RCC 7860 (cell line): ENCODE results near the gene LIME1.
A peak's percentile ranks its signal among the peaks of the same experiment; 100 is the strongest.

Experiments
- DNase-seq: peaks from one replicate; pipeline ENCODE4 v3.0.0-alpha.2; 2015; ENCODE audit warnings: low spot score
- FAIRE-seq: peaks from 2 replicates; lab custom pipeline; 2012; peaks lifted over from hg19 to GRCh38; lab: Jason Lieb, UNC

The LIME1 gene

DNA sequence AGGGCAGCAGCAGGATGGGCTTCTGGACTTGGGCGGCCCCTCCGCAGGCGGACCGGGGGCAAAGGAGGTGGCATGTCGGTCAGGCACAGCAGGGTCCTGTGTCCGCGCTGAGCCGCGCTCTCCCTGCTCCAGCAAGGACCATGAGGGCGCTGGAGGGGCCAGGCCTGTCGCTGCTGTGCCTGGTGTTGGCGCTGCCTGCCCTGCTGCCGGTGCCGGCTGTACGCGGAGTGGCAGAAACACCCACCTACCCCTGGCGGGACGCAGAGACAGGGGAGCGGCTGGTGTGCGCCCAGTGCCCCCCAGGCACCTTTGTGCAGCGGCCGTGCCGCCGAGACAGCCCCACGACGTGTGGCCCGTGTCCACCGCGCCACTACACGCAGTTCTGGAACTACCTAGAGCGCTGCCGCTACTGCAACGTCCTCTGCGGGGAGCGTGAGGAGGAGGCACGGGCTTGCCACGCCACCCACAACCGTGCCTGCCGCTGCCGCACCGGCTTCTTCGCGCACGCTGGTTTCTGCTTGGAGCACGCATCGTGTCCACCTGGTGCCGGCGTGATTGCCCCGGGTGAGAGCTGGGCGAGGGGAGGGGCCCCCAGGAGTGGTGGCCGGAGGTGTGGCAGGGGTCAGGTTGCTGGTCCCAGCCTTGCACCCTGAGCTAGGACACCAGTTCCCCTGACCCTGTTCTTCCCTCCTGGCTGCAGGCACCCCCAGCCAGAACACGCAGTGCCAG, 39.7 kb upstream of the LIME1 start, which contains the start of gene TNFRSF6B:
TSS of gene TNFRSF6B (plus strand) at position 25 of the 729 bp plus-strand sequence. CDS start at position 141, 116 bp downstream.
- FAIRE-seq (no peak), DNase-seq (no peak)

DNA sequence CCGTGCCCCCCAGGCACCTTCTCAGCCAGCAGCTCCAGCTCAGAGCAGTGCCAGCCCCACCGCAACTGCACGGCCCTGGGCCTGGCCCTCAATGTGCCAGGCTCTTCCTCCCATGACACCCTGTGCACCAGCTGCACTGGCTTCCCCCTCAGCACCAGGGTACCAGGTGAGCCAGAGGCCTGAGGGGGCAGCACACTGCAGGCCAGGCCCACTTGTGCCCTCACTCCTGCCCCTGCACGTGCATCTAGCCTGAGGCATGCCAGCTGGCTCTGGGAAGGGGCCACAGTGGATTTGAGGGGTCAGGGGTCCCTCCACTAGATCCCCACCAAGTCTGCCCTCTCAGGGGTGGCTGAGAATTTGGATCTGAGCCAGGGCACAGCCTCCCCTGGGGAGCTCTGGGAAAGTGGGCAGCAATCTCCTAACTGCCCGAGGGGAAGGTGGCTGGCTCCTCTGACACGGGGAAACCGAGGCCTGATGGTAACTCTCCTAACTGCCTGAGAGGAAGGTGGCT, 39.1 kb upstream of the LIME1 start:
- FAIRE-seq = no peak
- no peak for DNase-seq

DNA sequence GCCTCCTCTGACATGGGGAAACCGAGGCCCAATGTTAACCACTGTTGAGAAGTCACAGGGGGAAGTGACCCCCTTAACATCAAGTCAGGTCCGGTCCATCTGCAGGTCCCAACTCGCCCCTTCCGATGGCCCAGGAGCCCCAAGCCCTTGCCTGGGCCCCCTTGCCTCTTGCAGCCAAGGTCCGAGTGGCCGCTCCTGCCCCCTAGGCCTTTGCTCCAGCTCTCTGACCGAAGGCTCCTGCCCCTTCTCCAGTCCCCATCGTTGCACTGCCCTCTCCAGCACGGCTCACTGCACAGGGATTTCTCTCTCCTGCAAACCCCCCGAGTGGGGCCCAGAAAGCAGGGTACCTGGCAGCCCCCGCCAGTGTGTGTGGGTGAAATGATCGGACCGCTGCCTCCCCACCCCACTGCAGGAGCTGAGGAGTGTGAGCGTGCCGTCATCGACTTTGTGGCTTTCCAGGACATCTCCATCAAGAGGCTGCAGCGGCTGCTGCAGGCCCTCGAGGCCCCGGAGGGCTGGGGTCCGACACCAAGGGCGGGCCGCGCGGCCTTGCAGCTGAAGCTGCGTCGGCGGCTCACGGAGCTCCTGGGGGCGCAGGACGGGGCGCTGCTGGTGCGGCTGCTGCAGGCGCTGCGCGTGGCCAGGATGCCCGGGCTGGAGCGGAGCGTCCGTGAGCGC, 38.5 kb upstream of the LIME1 start:
- FAIRE-seq (no peak), DNase-seq (no peak)

DNA sequence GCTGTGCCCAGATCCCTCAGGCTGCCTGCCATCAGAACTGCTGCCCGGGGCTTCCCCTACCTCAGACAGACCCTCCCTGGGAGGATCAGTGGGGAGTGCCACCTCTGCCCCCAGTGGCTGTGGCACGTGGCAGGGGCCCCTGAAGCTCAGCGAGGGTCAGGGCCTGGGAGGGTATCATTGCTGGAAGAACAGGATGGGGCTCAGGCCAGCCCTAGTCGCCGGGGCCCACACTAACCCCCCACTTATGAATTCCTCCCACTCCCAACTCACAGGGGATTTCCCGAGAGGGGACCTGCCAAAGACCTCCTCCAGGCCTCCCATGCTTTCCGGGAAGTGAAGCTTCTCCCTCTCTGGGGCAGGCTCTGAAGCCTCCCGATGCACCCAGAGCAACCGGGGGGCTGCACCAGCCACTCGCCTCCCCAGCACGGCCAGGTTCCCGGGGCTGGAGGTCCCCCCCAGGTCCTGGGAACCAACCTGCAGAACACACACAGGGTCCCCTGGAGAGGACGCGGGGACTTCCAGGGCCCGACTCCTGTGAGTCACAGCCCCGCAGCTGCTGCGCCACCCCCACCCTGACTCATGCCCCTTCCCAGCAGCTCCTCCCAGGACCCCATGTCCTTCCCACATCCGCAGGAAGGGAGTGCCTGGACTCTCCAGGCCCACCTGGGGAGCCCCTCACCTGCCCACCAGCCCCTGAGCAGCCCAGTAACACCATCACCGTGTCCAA, 37.6 kb upstream of the LIME1 start:
- FAIRE-seq = peak; percentile 80

DNA sequence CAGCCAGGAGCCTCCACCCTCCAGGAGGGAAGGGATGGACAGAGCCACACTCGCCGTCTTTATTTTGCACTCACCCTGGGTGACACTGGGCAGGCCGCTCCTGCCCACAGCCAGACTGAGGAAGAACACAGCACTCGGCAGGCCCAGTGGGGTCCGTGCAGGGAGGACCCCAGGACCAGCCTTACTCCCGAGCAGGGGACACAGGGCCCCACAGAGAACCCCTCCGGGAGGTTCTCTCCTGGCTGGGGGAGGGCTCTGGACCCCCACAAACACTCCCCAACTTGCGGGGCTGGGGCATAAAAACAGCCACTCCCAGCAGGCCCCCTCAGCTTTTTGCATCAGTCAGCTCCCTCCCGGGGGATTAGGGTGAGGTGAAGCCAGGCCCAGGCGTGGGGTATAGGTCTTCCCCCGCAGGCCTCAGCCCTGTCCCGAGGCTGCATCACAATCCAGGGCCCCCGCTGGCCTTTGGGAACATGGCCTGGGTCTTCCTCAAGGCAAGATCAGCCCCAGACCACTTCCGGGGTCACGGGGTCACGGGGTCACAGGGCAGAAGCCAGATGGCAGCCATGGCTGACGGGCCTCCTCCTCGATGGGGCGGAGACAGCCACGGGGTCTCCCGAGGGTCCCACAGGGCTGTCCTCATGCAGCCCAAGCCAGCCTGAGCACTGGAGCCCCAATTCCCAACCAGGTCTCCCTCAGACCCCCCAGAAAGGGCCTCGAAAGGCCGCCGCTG, 36.8 kb upstream of the LIME1 start:
- FAIRE-seq (no peak), DNase-seq (no peak)

More for the DNA sequence above, 37.6 kb upstream of the LIME1 start:
- peak; percentile 89 for DNase-seq

DNA sequence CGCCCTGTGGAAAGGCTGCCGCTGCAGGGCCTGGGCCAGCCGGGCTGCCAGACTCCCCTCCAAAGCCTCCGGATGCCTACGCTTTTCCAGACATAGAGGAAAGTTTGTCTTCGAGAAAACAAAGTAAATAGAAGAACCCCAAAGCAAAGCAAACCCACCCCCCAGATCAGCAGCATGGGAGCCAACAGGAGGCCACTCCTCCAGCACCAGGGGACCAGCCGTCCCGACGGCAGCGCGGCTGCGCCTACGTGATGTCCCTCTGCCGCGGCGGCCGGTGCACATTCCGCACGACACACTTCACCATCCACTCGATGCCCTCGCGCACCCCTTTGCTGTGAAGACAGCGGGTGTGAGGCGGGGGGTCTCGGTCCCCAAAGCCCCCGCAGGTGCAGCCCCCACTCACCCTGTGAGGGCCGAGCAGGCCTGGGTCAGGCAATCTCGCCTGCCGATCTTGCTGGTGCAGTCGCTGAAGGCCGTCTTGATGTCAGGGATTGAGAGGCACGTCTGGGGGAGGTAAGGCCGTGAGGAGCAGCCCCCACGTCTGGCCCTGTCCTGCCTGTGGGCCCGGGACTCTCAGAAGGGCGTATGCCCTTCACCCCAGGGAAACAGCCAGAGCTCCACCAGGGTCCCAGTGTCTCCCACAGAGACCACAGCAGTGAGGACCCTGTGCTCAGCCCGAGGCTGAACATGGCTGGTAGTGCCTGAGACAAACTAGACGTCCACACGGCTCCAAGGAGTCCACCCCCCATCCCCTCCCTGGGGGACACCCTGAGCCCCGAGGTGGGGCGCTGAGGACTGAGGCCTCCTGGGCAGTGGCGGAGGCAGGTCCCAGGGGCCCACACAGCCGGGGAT, 36.0 kb upstream of the LIME1 start:
- DNase-seq (no peak), FAIRE-seq (no peak)

DNA sequence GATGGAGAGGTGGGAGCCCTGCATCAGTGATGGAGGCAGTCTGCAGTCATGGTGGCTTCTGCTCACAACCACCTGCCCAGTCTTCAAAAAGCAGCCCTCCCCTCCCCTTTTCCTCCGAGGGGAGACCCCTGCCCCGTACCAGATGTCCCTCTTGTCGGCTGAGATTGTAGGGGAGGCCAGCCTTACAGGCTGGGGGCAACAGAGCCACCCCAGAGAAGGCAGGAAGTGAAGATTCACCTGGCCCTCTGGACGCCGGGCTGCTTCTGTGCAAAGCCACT, 35.5 kb upstream of the LIME1 start:
- no peak for FAIRE-seq
- DNase-seq = no peak

DNA sequence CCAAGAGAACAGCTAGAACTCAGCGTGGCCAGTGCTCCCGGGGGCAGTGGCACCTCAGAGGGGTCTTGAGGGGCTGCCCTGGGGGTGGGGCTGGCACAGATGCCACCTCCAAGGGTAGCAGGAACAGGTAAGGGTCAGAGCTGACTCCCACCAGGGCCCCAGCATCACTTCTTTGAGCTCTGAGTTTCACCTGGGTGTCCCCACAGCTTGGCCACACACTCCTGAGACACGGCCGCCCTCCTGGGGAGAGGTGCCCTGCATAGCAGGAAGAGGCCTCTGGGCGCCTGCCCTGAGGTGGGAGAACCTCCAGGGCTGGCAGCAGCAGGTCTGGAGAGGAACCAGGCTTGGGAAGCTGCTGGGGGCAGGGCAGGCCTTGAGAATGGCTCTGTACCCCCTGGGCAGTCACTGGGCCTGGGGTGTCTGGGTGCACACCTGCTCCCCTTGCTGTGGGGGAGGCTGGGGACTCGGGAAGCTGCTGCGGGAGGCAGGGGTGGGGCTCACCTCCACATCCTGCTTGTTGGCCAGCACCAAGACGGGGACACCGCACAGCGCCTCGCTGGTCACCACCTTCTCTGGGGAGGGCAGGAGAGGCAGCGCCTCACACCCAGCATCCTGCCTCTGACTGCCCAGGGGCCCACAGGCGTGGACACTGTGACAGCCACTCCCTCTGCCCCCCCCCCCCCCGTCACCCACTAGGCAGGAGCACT, 35.0 kb upstream of the LIME1 start:
- FAIRE-seq (no peak), DNase-seq (no peak)

DNA sequence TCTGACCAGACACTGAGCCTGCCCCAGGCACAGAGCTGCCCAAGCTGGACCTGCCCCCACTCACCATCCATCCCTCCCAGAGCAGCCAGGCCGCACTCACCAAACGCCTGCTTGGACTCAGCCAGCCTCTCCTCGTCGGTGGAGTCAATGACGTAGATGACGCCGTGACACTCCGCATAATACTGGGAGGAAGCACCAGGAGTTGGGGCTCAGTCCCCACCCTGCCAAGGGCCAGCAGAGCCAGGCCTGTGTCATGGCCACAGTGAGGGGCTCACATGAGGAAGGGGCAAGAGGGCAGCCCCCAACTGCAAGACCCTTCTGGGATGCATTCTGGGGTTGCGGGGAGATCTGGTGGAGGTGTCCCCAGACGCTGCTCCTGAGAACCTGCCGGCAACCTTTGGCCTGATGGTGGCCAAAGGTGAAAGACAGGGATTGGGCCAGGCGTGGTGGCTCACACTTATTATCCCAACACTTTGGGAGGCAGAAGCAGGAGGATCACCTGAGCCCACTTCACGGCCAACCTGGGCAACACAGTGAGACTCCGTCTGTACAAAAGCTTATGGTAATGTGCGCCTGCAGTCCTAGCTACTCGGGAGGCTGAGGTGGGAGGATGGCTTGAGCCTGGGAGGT, 34.3 kb upstream of the LIME1 start:
- no peak for FAIRE-seq

DNA sequence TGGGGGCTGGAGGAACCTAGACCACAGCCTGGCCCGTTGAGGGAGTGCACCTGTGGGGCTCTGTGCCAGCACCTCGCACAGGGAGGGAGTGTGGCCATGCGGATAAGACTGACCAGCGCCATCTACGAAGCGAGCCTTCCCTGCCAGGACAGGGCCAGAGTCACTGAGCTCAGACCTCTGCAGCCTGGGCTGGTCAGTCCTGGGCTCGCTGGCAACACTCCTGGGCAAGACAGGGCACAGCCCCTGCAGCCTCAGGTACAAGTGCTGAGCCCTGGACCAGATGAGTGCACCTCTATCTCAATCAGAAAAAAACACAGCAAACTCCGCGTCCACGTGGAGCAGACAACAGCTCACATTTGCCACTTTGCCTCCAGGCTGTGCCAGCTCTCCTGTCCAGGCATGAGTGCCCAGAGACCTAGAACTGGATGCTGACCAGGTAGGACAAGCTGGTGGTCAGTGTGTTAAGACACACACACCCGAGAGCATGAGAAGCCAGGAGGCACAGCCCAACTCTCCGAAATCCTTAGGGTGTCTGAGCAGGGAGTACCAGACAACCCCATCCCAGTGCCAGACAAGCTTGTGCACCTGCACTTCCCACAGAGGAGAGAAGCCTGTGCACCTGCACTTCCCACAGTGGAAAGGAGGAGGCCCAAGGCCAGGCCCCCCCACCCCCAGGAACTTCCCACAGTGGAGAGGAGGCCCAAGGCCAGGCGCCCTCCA, 33.6 kb upstream of the LIME1 start:
- FAIRE-seq (no peak), DNase-seq (no peak)

More for the DNA sequence above, 34.3 kb upstream of the LIME1 start:
- DNase-seq = no peak

DNA sequence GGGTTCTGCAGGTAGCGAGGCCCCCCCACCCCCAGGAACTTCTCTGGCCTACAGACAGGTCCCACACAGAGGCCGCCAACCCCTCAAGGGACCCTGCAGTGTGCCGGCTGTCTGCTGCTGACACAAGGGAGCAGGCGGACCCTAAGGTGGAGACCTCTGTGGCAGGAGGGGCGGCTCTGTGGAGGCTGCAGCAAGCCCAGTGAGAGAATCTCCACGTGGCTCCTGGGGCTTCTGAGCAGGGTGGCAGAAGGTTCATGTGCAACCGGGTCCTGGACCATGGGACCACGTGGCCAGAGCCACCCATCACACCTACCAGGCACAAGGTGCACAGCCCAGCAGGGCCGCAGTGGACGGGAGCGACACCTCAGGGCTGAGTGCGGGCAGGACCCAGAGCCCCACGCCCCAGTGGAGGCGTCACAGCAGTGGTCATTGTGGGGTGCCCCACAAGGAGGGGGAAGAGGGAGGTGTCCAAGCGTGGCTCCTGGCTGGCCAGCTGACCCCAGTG, 32.9 kb upstream of the LIME1 start:
- no peak for DNase-seq
- FAIRE-seq = no peak

DNA sequence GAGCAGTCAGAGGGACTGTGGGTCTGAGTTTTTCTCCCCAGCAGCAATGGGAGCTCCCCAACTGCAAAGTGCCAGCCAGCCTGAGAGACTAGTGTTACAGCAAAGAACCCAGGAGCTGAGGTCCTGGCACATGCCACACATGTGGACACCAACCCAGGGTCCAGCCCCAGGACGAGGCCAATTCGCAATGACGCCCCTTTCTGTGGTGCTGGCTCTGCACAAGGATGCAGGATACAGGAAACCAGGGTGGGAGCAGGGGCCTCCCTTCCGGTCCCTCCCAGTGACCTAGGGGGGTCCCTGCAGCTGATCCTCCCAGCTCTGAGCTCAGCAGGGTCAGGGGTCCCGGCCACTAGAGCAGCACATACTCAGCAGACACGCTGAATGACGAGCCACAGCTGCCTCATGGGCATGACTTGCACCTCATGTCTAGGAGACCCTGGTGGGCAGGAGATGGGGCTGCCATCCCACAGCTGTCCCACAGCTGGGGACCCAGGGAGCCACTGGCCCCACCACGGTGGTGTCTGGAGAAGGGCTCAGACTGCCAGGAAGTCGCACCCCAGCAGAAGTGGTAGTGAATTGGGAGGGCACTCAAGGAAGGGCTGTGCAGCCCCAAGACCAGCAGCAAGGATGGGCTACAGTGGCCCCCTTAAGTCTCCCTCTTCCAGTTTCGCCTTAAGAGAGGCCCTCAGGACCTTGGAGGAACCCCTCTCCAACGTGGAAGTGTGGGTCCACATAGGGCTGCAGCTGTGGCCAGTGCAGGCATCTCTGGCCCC, 32.3 kb upstream of the LIME1 start:
- FAIRE-seq (no peak), DNase-seq (no peak)

DNA sequence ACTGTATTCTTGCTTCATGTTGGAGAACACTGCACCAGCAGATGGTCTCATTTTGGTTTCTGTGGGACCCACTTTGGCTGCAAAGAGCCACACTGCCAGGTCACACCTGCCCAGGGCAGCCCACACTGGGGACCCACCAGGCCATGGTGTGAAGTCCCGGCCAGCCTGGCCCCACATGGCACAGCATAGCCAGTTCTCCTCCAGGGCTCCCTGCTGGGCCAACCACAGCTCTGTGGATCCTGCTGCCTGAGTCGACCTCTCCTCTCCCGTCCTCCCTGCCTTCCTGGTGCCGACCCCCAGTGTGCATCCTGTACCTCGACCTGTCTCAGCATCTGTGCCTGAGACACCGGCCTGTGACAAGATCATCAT, 31.7 kb upstream of the LIME1 start:
- no peak for DNase-seq
- FAIRE-seq = no peak

DNA sequence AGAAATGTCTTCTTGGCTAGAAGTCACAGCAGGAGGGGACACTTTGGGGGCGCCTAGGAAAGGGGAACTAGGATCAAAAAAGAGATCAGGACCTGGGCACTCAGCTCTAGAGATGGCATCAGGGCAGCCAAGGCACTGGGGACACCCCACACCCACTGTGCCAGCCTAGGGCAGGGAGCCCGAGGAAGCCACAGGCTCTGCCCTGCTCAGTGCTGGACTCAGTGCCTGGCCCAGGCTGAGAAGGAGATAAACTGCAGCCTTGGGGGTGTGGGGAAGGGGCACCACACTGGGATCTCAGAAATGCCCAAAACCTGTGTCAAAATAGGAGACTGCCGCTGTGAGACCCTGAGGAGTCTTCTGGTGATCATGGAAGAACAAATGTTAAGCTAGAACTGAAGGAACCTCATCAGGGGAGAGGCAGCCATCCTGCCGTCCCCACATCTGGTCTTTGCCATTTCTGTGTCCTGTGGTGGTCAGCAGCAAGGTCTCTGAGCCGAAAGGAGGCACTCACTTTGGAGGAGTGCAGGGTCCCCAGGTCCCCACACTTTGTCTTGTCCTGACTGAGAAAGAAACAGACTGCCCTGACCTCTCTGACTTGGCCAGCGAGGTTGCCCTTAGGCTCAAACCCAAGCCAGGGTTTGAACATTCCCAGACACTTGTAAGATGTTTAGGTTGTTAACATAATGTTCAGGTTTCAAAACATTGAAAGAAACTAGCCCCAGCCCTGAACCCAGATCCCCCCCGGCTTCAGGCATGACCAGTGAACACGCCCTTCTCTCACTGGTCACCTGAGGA, 31.0 kb upstream of the LIME1 start:
- DNase-seq (no peak), FAIRE-seq (no peak)

DNA sequence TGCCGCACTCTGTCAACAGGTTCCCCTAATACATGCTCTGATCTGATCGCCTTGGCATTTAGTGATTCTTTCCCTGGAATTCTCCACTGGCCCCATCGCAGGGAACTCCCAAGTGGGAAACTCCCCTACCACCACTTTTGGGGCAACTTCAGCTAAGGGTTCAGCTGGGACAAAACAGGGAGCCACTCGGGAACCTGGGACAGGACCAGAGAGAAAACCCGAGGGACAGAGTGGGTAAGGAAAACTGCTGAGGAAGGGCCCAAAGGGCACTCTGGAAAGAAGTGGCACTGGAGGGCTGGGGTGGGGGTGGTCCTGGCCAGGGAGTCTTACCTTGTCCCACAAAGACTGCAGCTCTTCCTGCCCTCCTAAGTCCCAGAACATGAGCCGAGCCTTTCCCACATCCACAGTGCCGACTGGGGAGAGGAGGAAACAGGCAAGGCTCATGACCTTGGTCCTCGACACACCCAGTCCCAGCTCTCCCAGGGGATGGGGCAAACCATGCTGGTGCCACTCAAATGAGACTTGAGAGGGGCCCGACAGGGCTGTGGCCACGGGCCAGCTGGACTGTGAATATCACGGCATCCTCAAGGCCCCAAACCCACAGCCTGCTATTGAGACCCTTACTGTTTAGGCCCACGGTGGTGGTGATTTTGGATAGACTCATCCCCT, 30.3 kb upstream of the LIME1 start:
- no peak for FAIRE-seq
- no peak for DNase-seq

DNA sequence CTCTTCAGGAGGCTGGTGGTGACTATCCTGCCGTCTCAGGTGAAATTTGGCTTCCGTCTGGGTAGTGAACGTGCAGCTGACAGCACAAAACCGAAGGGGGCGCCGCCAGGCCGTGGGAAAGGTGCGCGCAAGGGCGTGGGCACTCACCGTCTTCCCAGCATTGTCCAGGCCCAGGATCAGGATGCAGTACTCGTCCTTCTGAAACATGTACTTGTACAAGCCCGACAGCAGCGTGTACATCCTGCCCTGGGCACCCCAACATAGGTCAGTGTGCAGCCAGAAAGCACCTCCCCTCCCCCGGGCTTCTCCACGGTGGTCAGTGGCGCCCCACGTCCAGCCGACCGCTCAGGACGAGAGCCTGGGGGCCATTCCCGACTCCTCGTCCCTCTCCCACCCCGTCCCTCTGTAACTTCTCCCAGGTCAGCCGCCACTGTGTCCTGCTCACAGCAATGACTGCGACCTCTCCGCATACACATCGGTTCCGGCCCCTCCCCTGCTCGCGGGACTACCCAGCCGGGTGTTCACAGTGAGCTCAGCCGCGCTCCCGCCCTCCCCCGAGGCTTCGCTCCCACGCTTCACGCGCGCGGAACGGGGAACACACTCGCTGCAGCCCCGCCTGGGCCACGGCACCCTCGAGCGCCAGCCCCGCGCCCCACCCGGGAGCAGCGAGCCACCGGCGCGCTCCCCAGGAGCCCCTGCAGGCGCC, 29.5 kb upstream of the LIME1 start:
- DNase-seq (peak; percentile 39), FAIRE-seq (no peak)
